ENCODE measurements around the gene CAPSL.

DNA sequence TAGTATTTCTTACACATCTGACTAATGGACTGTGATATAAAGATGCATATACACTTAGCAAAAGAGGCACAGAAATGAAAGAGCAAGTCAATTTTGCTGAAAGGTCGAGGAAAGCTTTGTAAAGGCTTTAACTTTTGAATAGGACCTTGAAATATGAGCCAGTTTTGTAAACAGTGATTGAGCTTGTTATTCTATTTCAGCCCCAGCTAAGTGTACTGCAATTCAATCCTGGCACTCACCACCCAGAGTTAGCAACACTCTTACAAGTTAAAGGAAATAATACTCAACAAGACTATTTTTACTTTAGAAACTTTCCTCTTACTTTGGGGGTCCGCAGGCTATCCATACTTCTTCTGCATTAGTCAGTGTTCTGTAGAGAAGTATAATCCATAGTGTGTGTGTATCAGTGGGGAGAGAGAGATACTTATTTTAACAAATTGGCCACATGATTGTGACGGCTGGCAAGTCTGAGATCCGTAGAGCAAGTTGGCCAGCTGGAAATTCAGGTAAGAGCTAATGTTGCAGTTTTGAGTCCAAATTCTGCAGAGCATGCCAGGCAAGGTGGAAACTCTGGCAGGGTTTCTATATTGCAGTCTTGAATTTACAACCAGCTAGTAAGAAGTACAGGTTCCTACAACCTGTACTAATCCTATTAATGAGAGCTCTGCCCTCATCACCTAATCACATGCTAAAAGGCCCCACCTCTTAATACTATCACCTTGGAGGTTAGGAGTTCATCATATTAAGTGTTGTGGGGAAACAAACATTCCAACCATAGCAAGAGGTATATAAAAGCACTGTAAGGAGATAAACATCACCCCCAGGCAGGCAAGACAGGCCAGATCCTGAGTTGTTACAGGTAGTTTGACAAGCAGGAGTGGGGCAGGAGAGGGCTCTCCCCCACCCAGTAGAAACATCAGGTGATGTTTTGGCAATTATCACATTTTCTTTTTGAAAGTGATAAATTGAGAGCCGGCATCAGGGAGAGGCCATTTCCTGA lies 48.1 kb downstream of the CAPSL start:
- no peak for TF ChIP-seq CTCF (IDR thresholded peaks at IDR 0.05)
- no peak for TF ChIP-seq POLR2A (IDR thresholded peaks at IDR 0.05)
